HEK293 (cell line): ENCODE results near the gene SEC16A.

Experiments
- CTCF ChIP-seq: fragments of 450-650 bp; formaldehyde crosslinking; IDR thresholded peaks from 2 replicates; pipeline ENCODE4 v1.5.1; 2016; ENCODE audit warnings: missing biosample characterization, missing genetic modification characterization
- REPIN1 ChIP-seq: fragments of 450-650 bp; formaldehyde crosslinking; IDR thresholded peaks from 2 replicates; pipeline ENCODE4 v1.5.1; 2017; ENCODE audit warnings: missing biosample characterization, missing genetic modification characterization, low read depth
- SCRT1 ChIP-seq: fragments of 450-650 bp; formaldehyde crosslinking; IDR thresholded peaks from 2 replicates; pipeline ENCODE4 v1.5.1; 2016; ENCODE audit warnings: missing biosample characterization, missing genetic modification characterization, borderline replicate concordance
- TCF7L2 ChIP-seq: IDR thresholded peaks from 2 replicates; pipeline ENCODE4 v1.6.1; 2011; ENCODE audit warnings: low read depth, mild to moderate bottlenecking, inconsistent platforms, low read length, moderate library complexity, borderline replicate concordance
- ZBTB21 ChIP-seq: fragments of 450-650 bp; formaldehyde crosslinking; IDR thresholded peaks from 2 replicates; pipeline ENCODE4 v1.5.1; 2017; ENCODE audit warnings: missing biosample characterization, missing genetic modification characterization
- ZNF155 ChIP-seq: fragments of 450-650 bp; formaldehyde crosslinking; IDR thresholded peaks from 2 replicates; pipeline ENCODE4 v1.5.1; 2016; ENCODE audit warnings: missing biosample characterization, missing genetic modification characterization
- ZNF184 ChIP-seq: fragments of 450-650 bp; IDR thresholded peaks from 2 replicates; pipeline ENCODE4 v1.5.1; 2018; ENCODE audit warnings: missing biosample characterization, mild to moderate bottlenecking, missing genetic modification characterization
- ZNF274 ChIP-seq, 2 experiments: fragments of 200-500 bp in 1 of 2; fragments of 450-650 bp in 1 of 2; sonication (Bioruptor generic) in 1 of 2; formaldehyde crosslinking in 1 of 2; IDR thresholded peaks; 2 replicates each; pipeline versions ENCODE4 v1.5.1 to v1.6.1; 2014 to 2016; ENCODE audit warnings: borderline replicate concordance in 1 of 2, inconsistent platforms in 1 of 2, low read length in 1 of 2, missing biosample characterization in 1 of 2, missing genetic modification characterization in 1 of 2
- ZNF530 ChIP-seq: fragments of 450-650 bp; formaldehyde crosslinking; IDR thresholded peaks from 2 replicates; pipeline ENCODE4 v1.5.1; 2016; ENCODE audit warnings: low read depth, missing biosample characterization, missing genetic modification characterization

GRCh38 chr9:136489731-136490130 lies 6.9 kb upstream of the SEC16A start:
- TF ChIP-seq ZNF155 (tag by site-specific recombination), result no peak
- no peak for TF ChIP-seq REPIN1 (tag by site-specific recombination)
- TF ChIP-seq SCRT1 (tag by site-specific recombination), result no peak
- no peak for TF ChIP-seq CTCF (tag by site-specific recombination)
- TF ChIP-seq ZNF274 (IDR thresholded peaks at IDR 0.05; ENCODE audit: low read length), result no peak
- no peak for TF ChIP-seq ZNF274 (tag by site-specific recombination; IDR thresholded peaks at IDR 0.05; ENCODE audit: borderline replicate concordance)
- no peak for TF ChIP-seq ZBTB21 (tag by site-specific recombination)
- no peak for TF ChIP-seq TCF7L2
- no peak for TF ChIP-seq ZNF530 (tag by site-specific recombination)
- no peak for TF ChIP-seq ZNF184 (tag by site-specific recombination)
